VCaP (cell line): ENCODE results near the gene GCN1.

Experiments
- H3K27ac ChIP-seq: fragments of 450-650 bp; 2 replicates; pipeline ENCODE4 v1.5.1; 2017
- CTCF ChIP-seq: fragments of 450-650 bp; conservative IDR thresholded peaks from 2 replicates; pipeline ENCODE4 v1.5.1; 2017; ENCODE audit warnings: mild to moderate bottlenecking, moderate library complexity

The GCN1 gene

GRCh38 chr12:120140603-120141002 lies 53.9 kb downstream of the GCN1 start:
- no peak for TF ChIP-seq CTCF
- H3K27ac ChIP-seq, result no peak overlapping the region

- no peak overlapping the region for H3K27ac ChIP-seq
- no peak for TF ChIP-seq CTCF
Measured at GRCh38 chr12:120139958-120140357, 54.6 kb downstream of the GCN1 start.

- no peak overlapping the region for H3K27ac ChIP-seq
- no peak for TF ChIP-seq CTCF
Measured at GRCh38 chr12:120138366-120138765, 56.1 kb downstream of the GCN1 start.

- no peak for TF ChIP-seq CTCF
- H3K27ac ChIP-seq, result peak overlapping the region; percentile 11; the same call in 1 of the 2 replicates
Measured at GRCh38 chr12:120137833-120138232, 56.7 kb downstream of the GCN1 start.

GRCh38 chr12:120136093-120136770 lies 58.3 kb downstream of the GCN1 start:
- no peak for TF ChIP-seq CTCF
- peak overlapping the region; percentile 11; the same call in 1 of the 2 replicates for H3K27ac ChIP-seq

GRCh38 chr12:120134307-120134980 lies 60.1 kb downstream of the GCN1 start:
- no peak for TF ChIP-seq CTCF
- 0 out of 2 replicates have a peak overlapping the region, but pooled peaks have one; percentile 5 for H3K27ac ChIP-seq

- no peak for TF ChIP-seq CTCF
- peak overlapping the region; percentile 58 for H3K27ac ChIP-seq
Measured at GRCh38 chr12:120132863-120133385, 61.6 kb downstream of the GCN1 start.
